Ureter (tissue), 1 donor: ENCODE results near the gene PATL2. TPM values are rescaled to one million over a fixed set of nuclear protein-coding genes. Genes with fewer than 3 reads are reported as not detected.
"Not testable (repeated sequence)": the region's sequence is repeated elsewhere in the genome, so short reads cannot be mapped to it uniquely, and the experiment has no call there.

Experiments
- DNase-seq: peaks from one replicate; pipeline ENCODE4 v3.0.0-alpha.2; 2020; ENCODE audit warnings: low spot score
- total RNA-seq: library from RNA; stranded (reverse); gene quantifications from one replicate; pipeline ENCODE4 v1.2.4, GENCODE V29; 2023
- donor health status: DM: yes; HTN: yes; CAD: no.

Gene PATL2
- total RNA-seq, 1 donor from 2014 or later, result 4.0 TPM

DNA sequence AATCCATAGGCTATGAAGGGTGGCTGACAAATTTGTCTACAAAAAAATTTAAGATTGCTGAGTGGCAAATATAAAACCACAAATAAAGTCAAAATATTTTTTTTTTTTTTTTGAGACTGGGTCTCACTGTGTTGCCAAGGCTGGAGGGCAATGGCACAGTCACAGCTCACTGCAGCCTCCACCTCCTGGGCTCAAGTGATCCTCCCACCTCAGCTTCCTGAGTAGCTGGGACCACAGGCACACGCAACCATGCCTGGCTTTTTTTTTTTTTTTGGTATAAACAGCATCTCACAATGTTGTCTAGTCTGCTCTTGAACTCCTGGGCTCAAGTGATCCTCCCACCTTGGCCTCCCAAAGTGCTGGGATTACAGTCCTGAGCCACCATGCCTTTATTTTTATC, 20.9 kb downstream of the PATL2 start:
- DNase-seq, result not testable (repeated sequence)

GRCh38 chr15:44689318-44689717, 21.8 kb downstream of the PATL2 start:
- DNase-seq, result not testable (repeated sequence)

DNA sequence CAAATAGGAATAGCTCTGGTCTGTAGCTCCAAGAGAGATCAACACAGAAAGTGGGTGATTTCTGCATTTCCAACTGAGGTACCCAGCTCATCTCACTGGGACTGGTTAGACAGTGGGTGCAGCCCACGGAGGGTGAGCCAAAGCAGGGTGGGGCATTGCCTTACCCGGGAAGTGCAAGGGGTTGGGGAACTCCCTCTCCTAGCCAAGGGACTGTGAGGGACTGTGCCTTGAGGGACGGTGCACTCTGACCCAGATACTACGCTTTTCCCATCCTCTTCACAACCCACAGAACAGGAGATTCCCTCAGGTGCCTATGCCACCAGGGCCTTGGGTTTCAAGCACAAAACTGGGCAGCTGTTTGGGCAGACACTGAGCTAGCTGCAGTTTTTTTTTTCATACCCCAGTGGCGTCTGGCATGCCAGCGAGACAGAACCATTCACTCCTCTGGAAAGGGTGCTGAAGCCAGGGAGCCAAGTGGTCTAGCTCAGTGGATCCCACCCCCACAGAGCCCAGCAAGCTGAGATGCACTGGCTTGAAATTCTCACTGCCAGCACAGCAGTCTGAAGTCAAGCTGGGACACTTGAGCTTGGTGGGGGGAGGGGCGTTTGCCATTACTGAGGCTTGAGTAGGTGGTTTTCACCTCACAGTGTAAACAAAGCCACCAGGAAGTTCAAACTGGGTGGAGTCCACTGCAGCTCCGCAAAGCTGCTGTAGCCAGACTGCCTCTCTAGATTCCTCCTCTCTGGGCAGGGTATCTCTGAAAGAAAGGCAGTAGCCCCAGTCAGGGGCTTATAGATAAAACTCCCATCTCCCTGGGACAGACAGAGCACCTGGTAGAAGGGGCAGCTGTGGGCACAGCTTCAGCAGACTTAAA, 28.1 kb downstream of the PATL2 start:
- DNase-seq, result peak; percentile 84

- DNase-seq, result no peak
Measured at GRCh38 chr15:44682211-44682610, 28.9 kb downstream of the PATL2 start.

- DNase-seq, result no peak
Measured at GRCh38 chr15:44676676-44677075, 34.4 kb downstream of the PATL2 start.

DNA sequence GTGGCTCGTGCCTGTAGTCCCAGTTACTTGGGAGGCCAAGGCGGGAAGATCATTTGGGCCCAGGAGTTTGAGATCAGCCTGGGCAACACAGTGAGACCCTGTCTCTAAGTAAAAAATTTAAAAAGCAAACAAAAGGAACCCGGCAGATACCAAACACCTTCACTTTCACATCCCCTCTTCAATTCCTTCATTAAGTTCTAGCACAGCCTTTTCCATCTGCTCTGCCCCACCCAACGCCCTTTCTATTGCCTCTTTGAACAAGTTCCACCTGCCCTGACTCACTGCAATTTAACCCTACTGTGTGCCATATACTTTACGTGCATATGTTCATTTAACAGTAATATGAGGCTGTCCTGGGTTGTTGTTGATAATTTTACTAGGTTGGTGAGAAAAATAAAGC, 35.2 kb downstream of the PATL2 start:
- no peak for DNase-seq

GRCh38 chr15:44673639-44674038, 37.5 kb downstream of the PATL2 start:
- no peak for DNase-seq

- DNase-seq, result no peak
Measured at GRCh38 chr15:44670087-44670950, 40.8 kb downstream of the PATL2 start.

DNA sequence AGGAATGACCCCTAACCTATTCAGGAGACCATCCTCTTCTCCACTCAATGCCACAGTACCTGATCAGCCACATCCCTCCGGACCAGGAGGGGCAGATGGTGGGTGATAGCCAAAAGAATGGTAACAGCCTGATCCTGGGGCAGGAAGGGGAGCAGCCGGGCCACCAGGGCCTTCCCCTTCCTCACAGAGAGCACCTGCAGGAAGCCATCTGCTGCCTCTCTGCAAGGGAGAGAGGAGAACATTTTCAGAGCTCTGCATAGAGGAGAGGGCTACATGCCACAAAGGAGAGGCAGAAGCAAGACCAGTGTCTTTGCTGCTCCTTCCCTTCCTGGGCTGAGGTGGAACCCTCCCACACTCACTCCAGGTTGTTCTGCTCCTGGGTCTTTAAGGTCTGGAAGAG, 42.2 kb downstream of the PATL2 start:
- no peak for DNase-seq

DNA sequence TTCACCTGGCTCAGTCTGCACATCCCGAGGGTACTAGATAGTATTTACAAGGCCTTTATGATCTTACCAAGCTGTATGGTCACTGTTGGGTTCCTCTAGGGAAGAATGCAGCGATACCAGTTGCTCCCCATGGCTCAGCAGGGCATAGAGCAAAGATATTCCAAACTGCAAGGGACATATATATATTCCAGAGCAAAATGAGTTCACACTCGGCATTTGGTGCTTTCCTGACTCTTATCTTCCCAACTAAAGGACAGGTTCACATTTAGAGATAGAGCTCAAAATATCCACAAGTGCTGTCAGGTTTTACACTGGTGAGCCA, 44.1 kb downstream of the PATL2 start:
- DNase-seq, result no peak

GRCh38 chr15:44666210-44667038, 44.7 kb downstream of the PATL2 start:
- DNase-seq, result no peak

GRCh38 chr15:44663410-44664308, 47.5 kb downstream of the PATL2 start, which contains the start of gene SPG11:
TSS of gene SPG11 (minus strand) at chr15:44663662. CDS start at chr15:44663647, 15 bp downstream.
- peak; percentile 99 for DNase-seq

DNA sequence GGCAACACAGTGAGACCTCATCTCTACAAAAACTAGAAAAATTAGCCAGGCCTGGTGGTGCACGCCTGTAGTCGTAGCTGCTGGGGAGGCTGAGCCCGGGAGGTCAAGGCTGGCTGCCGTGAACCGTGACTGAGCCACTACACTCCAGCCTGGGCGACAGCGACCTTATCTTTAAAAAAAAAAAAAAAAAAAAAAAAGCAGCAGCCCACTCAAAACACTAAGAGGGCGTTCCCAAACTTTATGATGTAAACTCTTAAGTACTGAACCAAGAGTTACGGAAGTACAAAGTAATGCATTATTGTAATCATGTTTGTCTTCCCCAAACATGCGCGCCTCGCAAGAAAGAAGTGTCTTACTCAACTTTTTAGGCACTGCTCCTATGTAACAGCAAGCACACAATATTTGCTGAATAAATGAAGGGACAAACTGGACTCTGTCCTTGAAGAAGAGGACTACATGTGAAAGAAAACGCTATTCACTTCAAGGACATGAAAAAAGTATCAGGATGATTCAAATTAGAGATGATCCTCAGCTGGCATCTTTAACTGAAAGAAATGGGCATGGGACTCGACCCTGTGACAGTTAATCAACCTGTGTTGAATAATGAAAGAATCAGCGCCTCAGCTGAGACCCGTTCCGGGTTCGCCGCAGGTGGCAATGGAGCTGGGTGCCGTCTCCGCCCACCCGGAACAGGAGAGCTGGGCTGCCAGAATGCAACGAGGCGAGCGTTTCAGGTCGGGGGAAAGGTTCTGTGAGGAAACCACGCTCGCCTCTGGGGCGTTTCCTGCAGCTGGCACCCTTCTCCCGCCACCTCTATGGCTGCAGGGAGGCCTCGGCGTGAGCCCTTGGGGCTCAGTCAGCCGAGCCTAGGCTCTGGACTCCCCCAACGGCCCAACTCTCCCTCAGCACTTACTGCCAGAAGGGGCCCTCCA, 48.4 kb downstream of the PATL2 start:
- peak; percentile 80 for DNase-seq

GRCh38 chr15:44661576-44661975, 49.5 kb downstream of the PATL2 start:
- no peak for DNase-seq

- DNase-seq, result no peak
Measured at GRCh38 chr15:44659056-44659455, 52.1 kb downstream of the PATL2 start.

DNA sequence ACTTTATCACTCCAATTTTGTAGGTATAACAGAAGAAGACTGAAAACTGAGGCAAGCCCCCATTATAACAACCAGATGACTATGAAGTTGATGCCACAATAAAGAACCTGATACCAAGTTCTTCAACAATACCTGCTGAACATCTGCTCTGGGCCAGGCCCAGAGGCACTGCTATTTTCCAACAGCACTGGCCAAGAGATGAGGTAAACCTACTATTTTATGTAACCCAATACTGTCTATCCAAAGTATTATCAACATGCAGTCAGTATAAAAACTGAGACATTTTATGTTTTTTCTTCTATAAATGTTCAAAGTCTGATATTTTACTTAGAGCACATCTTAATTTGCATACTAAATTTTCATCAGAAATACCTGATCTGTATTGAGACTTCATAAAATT, 53.7 kb downstream of the PATL2 start:
- DNase-seq, result no peak

- DNase-seq, result no peak
Measured at GRCh38 chr15:44656913-44657312, 54.2 kb downstream of the PATL2 start.

DNA sequence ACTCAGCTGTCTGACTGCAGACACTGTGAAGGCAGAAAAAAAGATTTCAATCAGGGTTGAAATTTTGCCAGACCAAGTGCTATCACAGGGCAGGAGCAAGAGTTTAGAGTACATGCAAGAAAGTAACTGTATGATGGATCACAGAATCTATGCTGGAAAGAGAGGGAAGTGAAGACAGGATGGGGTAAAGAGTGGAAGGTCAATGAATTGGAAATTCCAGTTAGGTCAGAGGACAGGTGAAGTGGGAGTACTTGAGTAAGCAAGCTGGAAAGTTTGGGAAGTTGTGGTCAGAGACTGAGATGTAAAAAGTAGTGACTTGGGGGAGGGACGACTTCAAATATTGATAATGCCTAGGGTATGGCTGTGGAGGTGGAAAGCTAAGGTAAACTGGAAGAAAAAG, 54.8 kb downstream of the PATL2 start:
- no peak for DNase-seq

DNA sequence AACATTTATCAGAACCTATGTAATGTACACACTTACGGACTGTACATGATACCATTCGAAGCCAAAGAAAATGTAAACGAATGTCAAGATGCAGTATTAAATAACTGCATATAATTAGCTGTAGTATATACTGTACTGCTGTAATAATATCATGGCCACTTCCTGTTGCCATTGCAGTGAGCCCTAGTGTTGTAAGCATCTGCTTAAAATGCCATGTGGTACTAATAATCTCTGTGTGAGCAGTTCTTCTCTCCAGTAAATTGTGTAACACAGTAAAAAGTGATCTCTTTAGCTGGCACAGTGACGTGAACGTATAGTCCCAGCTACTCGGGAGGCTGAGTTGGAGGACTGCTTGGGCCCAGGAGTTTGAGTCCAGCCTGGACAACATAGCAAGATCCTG, 56.3 kb downstream of the PATL2 start:
- no peak for DNase-seq

- DNase-seq, result no peak
Measured at GRCh38 chr15:44647637-44648036, 63.5 kb downstream of the PATL2 start.
